ENCODE measurements around the gene CDC42BPA.

DNA sequence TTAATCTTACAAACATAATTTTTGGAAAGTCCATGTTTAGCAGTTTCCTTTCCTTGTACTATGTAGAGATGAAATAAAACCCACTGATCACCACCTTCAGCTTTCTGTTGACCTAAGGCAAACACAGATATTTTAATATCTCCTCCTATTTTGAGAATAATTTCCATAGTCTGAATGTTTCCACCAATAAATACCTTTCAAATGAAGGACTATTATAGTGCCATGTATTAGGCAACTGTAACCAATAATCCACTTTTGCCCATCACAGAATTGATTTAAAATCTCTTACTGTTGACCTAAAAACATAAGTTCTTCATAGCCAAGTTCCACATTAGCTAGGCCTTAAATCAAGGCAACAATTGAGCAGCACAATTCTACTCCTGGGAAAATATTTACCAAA, 1.8 kb downstream of the CDC42BPA start:
- TF ChIP-seq CTCF (IDR thresholded peaks at IDR 0.05; ENCODE audit: borderline replicate concordance, extremely low read depth, low read length, poor library complexity, severe bottlenecking) (no peak), EZH2 (IDR thresholded peaks at IDR 0.05; ENCODE audit: borderline replicate concordance, low read depth, low read length, severe bottlenecking) (no peak)
